IMR-90 (cell line): Measurements from ENCODE around the gene SLC35E4. TPM values are rescaled to one million over a fixed set of nuclear protein-coding genes. Genes with fewer than 3 reads are reported as not detected.

Experiments
- ATAC-seq: fragments of 200-7000 bp; cut with Tn5 transposase; 2 replicates; pipeline ENCODE4 v1.9.1; 2020; ENCODE audit warnings: low read depth, mild to moderate bottlenecking, moderate library complexity
- BruUV-seq: library from RNA; stranded (reverse); fragments of 400-500 nt; replicated peaks from 2 replicates; lab custom pipeline; 2021; lab: Mats Ljungman, UMichigan
- CTCF ChIA-PET: fragments of 300-600 bp; formaldehyde crosslinking; extraction: SDS; loops from one replicate; lab custom pipeline; 2021; ENCODE audit warnings: antibody characterized with exemption; lab: Yijun Ruan, JAX
- POLR2A ChIA-PET: fragments of 300-600 bp; sonication (Branson Sonifier 250); formaldehyde crosslinking; loops from one replicate; lab custom pipeline; 2022; ENCODE audit warnings: antibody characterized with exemption; ENCODE audit not compliant: unreplicated experiment; lab: Charles Lee
- DNase-seq: peaks from one replicate; pipeline ENCODE4 v3.0.0; 2013
- H2AFZ ChIP-seq: replicated peaks from 2 replicates; pipeline ENCODE3; 2013; ENCODE audit warnings: low read length, mild to moderate bottlenecking; ENCODE audit not compliant: poor library complexity
- H2AK5ac ChIP-seq: 2 replicates; pipeline ENCODE4 v1.6.1; 2013; ENCODE audit warnings: low read depth, low read length, inconsistent platforms
- H2AK9ac ChIP-seq: replicated peaks from 2 replicates; pipeline ENCODE3; 2013; ENCODE audit warnings: mild to moderate bottlenecking, low read depth, low read length, moderate library complexity; ENCODE audit not compliant: poor library complexity
- H2BK120ac ChIP-seq: 2 replicates; pipeline ENCODE4 v1.6.1; 2013; ENCODE audit warnings: low read depth, low read length, inconsistent platforms
- H2BK15ac ChIP-seq: 3 replicates; pipeline ENCODE4 v1.6.1; 2013; ENCODE audit warnings: low read depth, low read length, inconsistent platforms
- H2BK20ac ChIP-seq: 2 replicates; pipeline ENCODE4 v1.6.1; 2013; ENCODE audit warnings: low read depth, mild to moderate bottlenecking, inconsistent platforms, low read length, moderate library complexity
- H2BK5ac ChIP-seq: 2 replicates; pipeline ENCODE4 v1.6.1; 2013; ENCODE audit warnings: mild to moderate bottlenecking, low read depth, low read length, inconsistent platforms; ENCODE audit not compliant: poor library complexity, severe bottlenecking
- H3K14ac ChIP-seq: replicated peaks from 2 replicates; pipeline ENCODE4 v1.6.1; 2013; ENCODE audit warnings: low read depth, low read length, inconsistent platforms
- H3K18ac ChIP-seq: 2 replicates; pipeline ENCODE4 v1.6.1; 2013; ENCODE audit warnings: low read depth, low read length, control low read depth
- H3K23ac ChIP-seq: 2 replicates; pipeline ENCODE4 v1.6.1; 2013; ENCODE audit warnings: low read depth, low read length, inconsistent platforms
- H3K27ac ChIP-seq: 2 replicates; pipeline ENCODE4 v1.5.1; 2013; ENCODE audit warnings: mild to moderate bottlenecking, control low read depth, low read length; ENCODE audit not compliant: insufficient read depth
- H3K27me3 ChIP-seq: 2 replicates; pipeline ENCODE4 v1.6.1; 2013; ENCODE audit warnings: low read length; ENCODE audit not compliant: control insufficient read depth, insufficient read depth
- H3K36me3 ChIP-seq: 2 replicates; pipeline ENCODE4 v1.6.1; 2013; ENCODE audit warnings: low read length, mixed read lengths; ENCODE audit not compliant: control insufficient read depth, insufficient read depth
- H3K4ac ChIP-seq: 2 replicates; pipeline ENCODE4 v1.6.1; 2013; ENCODE audit warnings: low read depth, low read length, inconsistent platforms
- H3K4me1 ChIP-seq: 2 replicates; pipeline ENCODE4 v1.6.1; 2013; ENCODE audit warnings: low read length, mixed read lengths; ENCODE audit not compliant: control insufficient read depth, insufficient read depth
- H3K4me2 ChIP-seq: 2 replicates; pipeline ENCODE4 v1.6.1; 2013; ENCODE audit warnings: low read depth, mild to moderate bottlenecking, control low read depth, low read length, moderate library complexity
- H3K4me3 ChIP-seq: 2 replicates; pipeline ENCODE4 v1.5.1; 2013; ENCODE audit warnings: low read depth, mild to moderate bottlenecking, control low read depth, low read length, moderate library complexity; ENCODE audit not compliant: insufficient read depth
- H3K56ac ChIP-seq: 2 replicates; pipeline ENCODE4 v1.6.1; 2013; ENCODE audit warnings: low read length, inconsistent platforms; ENCODE audit not compliant: insufficient read depth; ENCODE audit errors: extremely low read depth
- H3K79me1 ChIP-seq, 2 experiments: 2 replicates each; pipeline ENCODE4 v1.6.1; 2013; ENCODE audit warnings: low read length in 2 of 2, inconsistent platforms in 1 of 2, low read depth in 1 of 2
- H3K9ac ChIP-seq: 2 replicates; pipeline ENCODE4 v1.6.1; 2013; ENCODE audit warnings: low read depth, low read length, control low read depth
- H3K9me1 ChIP-seq: 2 replicates; pipeline ENCODE4 v1.6.1; 2013; ENCODE audit warnings: low read length, inconsistent platforms; ENCODE audit not compliant: insufficient read depth
- H3K9me3 ChIP-seq: 2 replicates; pipeline ENCODE4 v1.6.1; 2013; ENCODE audit warnings: low read length; ENCODE audit not compliant: control insufficient read depth, insufficient read depth
- H4K20me1 ChIP-seq: 2 replicates; pipeline ENCODE4 v1.6.1; 2013; ENCODE audit warnings: low read length, inconsistent platforms; ENCODE audit not compliant: insufficient read depth
- H4K5ac ChIP-seq: 2 replicates; pipeline ENCODE4 v1.6.1; 2013; ENCODE audit warnings: mild to moderate bottlenecking, low read depth, low read length, control low read depth
- H4K8ac ChIP-seq, 2 experiments: 2 replicates each; pipeline ENCODE4 v1.6.1; 2013; ENCODE audit warnings: low read depth in 2 of 2, low read length in 2 of 2, control low read depth in 1 of 2, inconsistent platforms in 1 of 2
- H4K91ac ChIP-seq: 2 replicates; pipeline ENCODE4 v1.6.1; 2013; ENCODE audit warnings: low read depth, low read length, inconsistent platforms; ENCODE audit not compliant: insufficient read depth
- BHLHE40 ChIP-seq: fragments of 150-350 bp; IDR thresholded peaks from 2 replicates; pipeline ENCODE4 v1.6.1; 2016; ENCODE audit warnings: mild to moderate bottlenecking, low read depth, low read length
- CEBPB ChIP-seq: IDR thresholded peaks from 2 replicates; pipeline ENCODE4 v1.6.1; 2012; ENCODE audit warnings: low read depth, low read length, improper control_type of control experiment
- FOS ChIP-seq: fragments of 150-350 bp; IDR thresholded peaks from 2 replicates; pipeline ENCODE4 v1.6.1; 2016; ENCODE audit warnings: low read depth, low read length
- MAFK ChIP-seq: IDR thresholded peaks from 2 replicates; pipeline ENCODE4 v1.6.1; 2012; ENCODE audit warnings: low read depth, low read length, improper control_type of control experiment
- MXI1 ChIP-seq: IDR thresholded peaks from 2 replicates; pipeline ENCODE4 v1.6.1; 2012; ENCODE audit warnings: low read depth, mild to moderate bottlenecking, low read length, moderate library complexity, borderline replicate concordance
- NFE2L2 ChIP-seq: fragments of 150-350 bp; IDR thresholded peaks from 2 replicates; pipeline ENCODE4 v1.6.1; 2016; ENCODE audit warnings: low read depth, mild to moderate bottlenecking, low read length
- RAD21 ChIP-seq: IDR thresholded peaks from 2 replicates; pipeline ENCODE4 v1.6.1; 2012; ENCODE audit warnings: low read length, improper control_type of control experiment
- RCOR1 ChIP-seq: IDR thresholded peaks from 2 replicates; pipeline ENCODE4 v1.6.1; 2012; ENCODE audit warnings: mild to moderate bottlenecking, low read length, improper control_type of control experiment; ENCODE audit not compliant: insufficient replicate concordance
- RFX5 ChIP-seq: IDR thresholded peaks from 2 replicates; pipeline ENCODE4 v1.8.0; 2012; ENCODE audit warnings: low read depth, mild to moderate bottlenecking, low read length, moderate library complexity
- SMC3 ChIP-seq: fragments of 150-350 bp; IDR thresholded peaks from 2 replicates; pipeline ENCODE4 v1.6.1; 2016; ENCODE audit warnings: low read depth, mild to moderate bottlenecking, antibody characterized with exemption, low read length, moderate library complexity
- WGBS, 2 experiments: methylation state at CpG; one replicate each; pipeline versions ENCODE4 v1.1.5 to v1.1.7; 2013; ENCODE audit warnings: missing lambda C conversion rate in 2 of 2; ENCODE audit not compliant: insufficient read length in 1 of 2; ENCODE audit errors: extremely low coverage in 2 of 2; 5-methylcytosine and 5-hydroxymethylcytosine counted together
- dilution Hi-C: fragments of 300-500 bp; cut with HindIII; formaldehyde crosslinking; loops from one replicate; pipeline ENCODE4 v1.14.3; 2018; ENCODE audit warnings: low sequenced_read_pairs; ENCODE audit not compliant: unreplicated experiment
- in situ Hi-C: fragments of 300-500 bp; cut with MboI; formaldehyde crosslinking; loops from 3 replicates; pipeline ENCODE4 v1.14.3; 2019; ENCODE audit warnings: low sequenced_read_pairs, inconsistent platforms, mixed read lengths
- intact Hi-C: fragments of 100-400 bp; cut with micrococcal nuclease; formaldehyde crosslinking; loops from 2 replicates; pipeline ENCODE4 v1.10.0; 2022
- polyA plus RNA-seq, 3 experiments: library from polyadenylated mRNA; depleted of rRNA; stranded (reverse); fragments of >200 nt; gene quantifications; 2 replicates each; pipeline ENCODE4 v1.2.3, GENCODE V29; 2012; ENCODE audit warnings: low replicate concordance in 1 of 3
- total RNA-seq: library from RNA; depleted of rRNA; stranded (reverse); fragments of >200 nt; gene quantifications from 2 replicates; pipeline ENCODE4 v1.2.3, GENCODE V29; 2012
- TF ChIP-seq, protein P1 (sequence below): fragments of 150-350 bp; IDR thresholded peaks from 2 replicates; pipeline ENCODE4 v1.6.1; 2017; ENCODE audit warnings: mild to moderate bottlenecking, antibody characterized with exemption, low read length, low read depth
- TF ChIP-seq, protein P2 (sequence below): fragments of 150-350 bp; IDR thresholded peaks from 2 replicates; pipeline ENCODE4 v1.6.1; 2016; ENCODE audit warnings: low read depth, mild to moderate bottlenecking, low read length, moderate library complexity, borderline replicate concordance

Gene SLC35E4
- total and polyA plus RNA-seq, 2 of the 4 experiments (the other 2 are of a cell fraction), result 5.7 to 6.8 TPM

DNA sequence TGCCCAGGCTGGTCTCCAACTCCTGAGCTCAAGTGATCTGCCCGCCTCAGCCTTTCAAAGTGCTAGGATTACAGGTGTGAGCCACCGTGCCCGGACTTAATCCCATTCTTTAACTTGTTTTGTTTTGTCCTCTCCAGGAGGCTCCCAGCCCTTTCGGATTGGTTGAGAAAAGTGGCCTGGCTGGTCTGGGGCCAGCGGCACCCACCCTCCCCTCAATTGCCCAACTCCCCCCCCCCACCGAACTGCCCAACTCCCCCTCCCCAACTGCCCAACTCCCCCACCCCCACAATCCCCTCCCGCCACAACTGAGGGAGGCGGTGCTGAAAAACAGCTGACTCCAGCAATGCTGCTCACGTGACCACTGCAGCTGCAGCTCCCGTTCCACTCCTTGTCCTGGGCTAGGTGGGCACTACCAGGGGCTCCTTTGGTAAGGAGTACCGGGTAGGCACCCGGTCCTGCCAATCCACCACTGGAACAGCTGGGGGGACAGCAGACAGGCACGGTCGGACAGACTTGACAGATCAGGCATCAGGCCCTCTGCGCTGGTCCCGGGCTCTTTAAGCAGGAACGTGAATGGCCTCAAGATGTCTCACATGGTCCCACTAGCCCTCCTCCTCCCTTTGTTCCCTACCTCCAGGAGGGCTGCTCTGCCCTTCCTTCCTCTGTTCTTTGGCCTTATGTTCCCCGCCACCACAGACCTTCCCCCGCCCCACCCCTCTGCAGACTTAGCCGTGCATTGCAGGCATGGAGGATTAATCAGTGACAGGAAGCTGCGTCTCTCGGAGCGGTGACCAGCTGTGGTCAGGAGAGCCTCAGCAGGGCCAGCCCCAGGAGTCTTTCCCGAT is 28.9 kb upstream of the SLC35E4 start, which contains the start of gene TCN2 (continued):
- no peak for TF ChIP-seq RCOR1
- TF ChIP-seq MXI1, result no peak

DNA sequence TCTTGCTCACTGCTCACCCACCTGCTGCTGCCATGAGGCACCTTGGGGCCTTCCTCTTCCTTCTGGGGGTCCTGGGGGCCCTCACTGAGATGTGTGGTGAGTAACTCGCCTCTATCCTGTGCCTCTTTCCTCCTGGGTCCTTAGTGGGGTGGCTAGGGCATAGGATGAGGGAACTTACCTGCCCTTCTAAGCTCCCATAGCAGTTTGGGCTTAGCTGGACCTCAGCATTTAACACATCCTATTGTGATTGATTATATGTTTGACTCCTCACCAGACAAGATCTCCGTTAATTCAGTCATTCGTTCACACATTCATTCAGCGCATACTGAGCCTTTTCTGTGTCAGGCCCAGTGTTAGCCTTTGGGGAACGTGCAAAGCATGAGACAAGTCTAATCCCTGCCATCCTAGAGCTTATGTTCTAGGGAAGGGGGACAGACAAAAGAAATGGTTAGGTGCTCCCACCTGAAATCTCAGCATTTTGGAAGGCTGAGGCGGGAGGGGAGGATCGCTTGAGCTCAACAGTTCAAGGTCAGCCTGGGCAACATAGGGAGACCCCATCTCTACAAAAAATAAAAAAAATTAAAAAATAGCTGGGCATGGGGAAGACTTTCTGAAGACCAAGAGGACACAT is 28.2 kb upstream of the SLC35E4 start:
- H2BK120ac ChIP-seq, result peak overlapping the region; percentile 50; the same call in 1 of the 2 replicates
- BruUV-seq, result no TSS peak
- peak overlapping the region; percentile 44 for H2BK5ac ChIP-seq
- H3K9me3 ChIP-seq, result no peaks in the 10 kb centered on the region
- peak overlapping the region; percentile 72 for H3K27ac ChIP-seq
- peak overlapping the region; percentile 14; the same call in 1 of the 2 replicates for H3K23ac ChIP-seq
- H4K8ac ChIP-seq, result peak overlapping the region; percentile 79 to 93
- peak overlapping the region; percentile 43 for H2BK20ac ChIP-seq
- H4K91ac ChIP-seq, result peak overlapping the region; percentile 66; the same call in 1 of the 2 replicates
- no peak for DNase-seq
- H3K14ac ChIP-seq, result peak overlapping the region; percentile 42; the same call in 1 of the 2 replicates
- POLR2A ChIA-PET, result interaction anchor here (0.5 kb wide), 1 partner anchor 70 kb away, joined by 3 read pairs; no protein-coding TSS in a partner anchor
- no CpG with 5 or more reads among the region's 7 CpGs for WGBS, 2 experiments
- H3K36me3 ChIP-seq, result no peaks in the 10 kb centered on the region
- H3K9me1 ChIP-seq, result peaks cover 14% of the 10 kb centered on the region
- H3K4me1 ChIP-seq, result peaks cover 14% of the 10 kb centered on the region
- ATAC-seq, result no peak
- in situ Hi-C loops (no loop called here), dilution Hi-C loops (no loop called here), intact Hi-C loops (no loop called here)
- peak overlapping the region; percentile 92 for H3K4me2 ChIP-seq
- H3K56ac ChIP-seq, result 0 out of 2 replicates have a peak overlapping the region, but pooled peaks have one; percentile 0
- peak overlapping the region; percentile 91 for H3K4ac ChIP-seq
- H2AFZ ChIP-seq, result peak overlapping the region; percentile 94
- peak overlapping the region; percentile 27; the same call in 1 of the 3 replicates for H2BK15ac ChIP-seq
- peak overlapping the region; percentile 56 for H3K4me3 ChIP-seq
- H3K9ac ChIP-seq, result peak overlapping the region; percentile 53; the same call in 1 of the 2 replicates
- H4K20me1 ChIP-seq, result no peaks in the 10 kb centered on the region
- peak overlapping the region; percentile 5; the same call in 1 of the 2 replicates for H3K18ac ChIP-seq
- peak overlapping the region; percentile 71 for H2AK5ac ChIP-seq
- CTCF ChIA-PET, result interaction anchor here (0.9 to 1.0 kb wide), 3 partner anchors 9 to 28 kb away, joined by 3 to 4 read pairs (median 3); partner anchors contain the start of gene SLC35E4
- H3K79me1 ChIP-seq, result no peaks in the 10 kb centered on the region; a peak in 1 of 4 replicates
- H2AK9ac ChIP-seq, result peak overlapping the region; percentile 29
- H3K27me3 ChIP-seq, result no peaks in the 10 kb centered on the region
- peak overlapping the region; percentile 32 for H4K5ac ChIP-seq
- no peak for TF ChIP-seq RAD21
- TF ChIP-seq NFE2L2, result no peak
- TF ChIP-seq, protein P1, sequence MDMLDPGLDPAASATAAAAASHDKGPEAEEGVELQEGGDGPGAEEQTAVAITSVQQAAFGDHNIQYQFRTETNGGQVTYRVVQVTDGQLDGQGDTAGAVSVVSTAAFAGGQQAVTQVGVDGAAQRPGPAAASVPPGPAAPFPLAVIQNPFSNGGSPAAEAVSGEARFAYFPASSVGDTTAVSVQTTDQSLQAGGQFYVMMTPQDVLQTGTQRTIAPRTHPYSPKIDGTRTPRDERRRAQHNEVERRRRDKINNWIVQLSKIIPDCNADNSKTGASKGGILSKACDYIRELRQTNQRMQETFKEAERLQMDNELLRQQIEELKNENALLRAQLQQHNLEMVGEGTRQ, result no peak
- no peak for TF ChIP-seq RFX5
- no peak for TF ChIP-seq BHLHE40
- no peak for TF ChIP-seq RCOR1
- TF ChIP-seq FOS, result no peak
- TF ChIP-seq, protein P2, sequence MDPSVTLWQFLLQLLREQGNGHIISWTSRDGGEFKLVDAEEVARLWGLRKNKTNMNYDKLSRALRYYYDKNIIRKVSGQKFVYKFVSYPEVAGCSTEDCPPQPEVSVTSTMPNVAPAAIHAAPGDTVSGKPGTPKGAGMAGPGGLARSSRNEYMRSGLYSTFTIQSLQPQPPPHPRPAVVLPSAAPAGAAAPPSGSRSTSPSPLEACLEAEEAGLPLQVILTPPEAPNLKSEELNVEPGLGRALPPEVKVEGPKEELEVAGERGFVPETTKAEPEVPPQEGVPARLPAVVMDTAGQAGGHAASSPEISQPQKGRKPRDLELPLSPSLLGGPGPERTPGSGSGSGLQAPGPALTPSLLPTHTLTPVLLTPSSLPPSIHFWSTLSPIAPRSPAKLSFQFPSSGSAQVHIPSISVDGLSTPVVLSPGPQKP, result no peak
- TF ChIP-seq SMC3, result no peak
- TF ChIP-seq CEBPB, result no peak
- no peak for TF ChIP-seq MAFK
